Measurements from ENCODE around the gene PPIE.
"Not testable (repeated sequence)": the region's sequence is repeated elsewhere in the genome, so short reads cannot be mapped to it uniquely, and the experiment has no call there.

The PPIE gene

DNA sequence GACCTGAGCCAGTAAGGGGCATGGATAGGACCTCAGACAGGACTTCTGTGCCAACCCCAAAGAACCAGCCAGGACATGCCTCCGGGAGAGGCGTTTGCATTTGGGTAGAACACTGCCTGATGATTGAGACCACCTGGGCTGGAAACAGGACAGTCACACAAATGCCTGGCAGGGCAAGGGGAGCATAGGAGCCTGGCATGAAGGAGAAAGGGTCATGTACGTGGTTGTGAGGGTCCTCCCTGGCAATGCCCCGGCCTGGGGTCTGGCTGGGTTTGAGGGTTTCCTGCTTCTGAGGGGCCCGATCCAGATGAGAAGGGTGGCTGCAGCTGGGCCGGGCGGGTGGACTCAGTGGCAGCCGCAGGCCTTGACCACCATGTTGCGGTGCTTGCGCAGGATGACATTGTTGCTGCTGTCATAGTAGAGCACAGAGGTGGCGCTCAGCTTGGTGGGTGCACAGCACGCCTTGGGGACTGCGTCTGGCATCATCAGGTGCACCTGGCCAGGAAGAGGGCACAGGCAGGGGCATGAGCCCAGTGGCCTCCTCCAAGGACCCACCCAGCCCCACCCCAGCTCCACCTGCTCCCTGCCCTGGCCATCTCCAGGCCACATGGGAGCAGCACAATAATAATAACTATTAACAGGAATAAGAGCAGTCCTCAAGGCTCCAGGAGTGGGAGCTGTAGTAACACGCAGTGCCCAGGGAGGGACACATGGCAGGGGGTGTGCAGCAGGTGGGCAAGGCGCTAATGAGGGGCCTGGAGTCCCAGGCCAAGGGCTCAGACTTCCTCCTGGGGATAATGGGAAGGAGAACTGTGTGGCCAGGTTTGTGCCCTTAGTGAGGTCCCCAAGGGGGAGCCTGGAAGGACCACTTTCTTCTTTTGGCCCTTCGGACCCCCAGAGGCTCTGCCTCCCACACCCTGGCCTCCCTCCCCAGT, 21.7 kb downstream of the PPIE start:
- DNase-seq: no peak

DNA sequence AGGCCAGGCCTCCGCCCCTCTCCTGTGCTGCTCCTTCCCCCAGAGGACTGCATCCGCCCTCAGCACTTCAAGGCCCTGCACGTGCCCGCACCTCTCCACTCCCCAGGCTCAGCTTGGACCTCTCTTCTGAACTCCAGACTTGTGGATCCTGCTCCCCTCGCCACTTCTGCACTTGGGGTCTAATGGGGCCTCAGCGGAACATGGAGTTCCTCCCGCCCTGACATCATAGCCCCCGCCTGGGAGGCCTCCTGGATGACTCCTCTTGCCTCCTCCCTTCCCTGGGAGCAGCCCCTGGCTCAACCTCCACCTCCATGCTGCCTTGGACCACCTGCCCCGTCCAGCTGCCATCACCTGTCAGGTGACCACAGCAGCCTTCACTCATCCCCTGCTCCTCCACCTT, 22.3 kb downstream of the PPIE start:
- DNase-seq: no peak

DNA sequence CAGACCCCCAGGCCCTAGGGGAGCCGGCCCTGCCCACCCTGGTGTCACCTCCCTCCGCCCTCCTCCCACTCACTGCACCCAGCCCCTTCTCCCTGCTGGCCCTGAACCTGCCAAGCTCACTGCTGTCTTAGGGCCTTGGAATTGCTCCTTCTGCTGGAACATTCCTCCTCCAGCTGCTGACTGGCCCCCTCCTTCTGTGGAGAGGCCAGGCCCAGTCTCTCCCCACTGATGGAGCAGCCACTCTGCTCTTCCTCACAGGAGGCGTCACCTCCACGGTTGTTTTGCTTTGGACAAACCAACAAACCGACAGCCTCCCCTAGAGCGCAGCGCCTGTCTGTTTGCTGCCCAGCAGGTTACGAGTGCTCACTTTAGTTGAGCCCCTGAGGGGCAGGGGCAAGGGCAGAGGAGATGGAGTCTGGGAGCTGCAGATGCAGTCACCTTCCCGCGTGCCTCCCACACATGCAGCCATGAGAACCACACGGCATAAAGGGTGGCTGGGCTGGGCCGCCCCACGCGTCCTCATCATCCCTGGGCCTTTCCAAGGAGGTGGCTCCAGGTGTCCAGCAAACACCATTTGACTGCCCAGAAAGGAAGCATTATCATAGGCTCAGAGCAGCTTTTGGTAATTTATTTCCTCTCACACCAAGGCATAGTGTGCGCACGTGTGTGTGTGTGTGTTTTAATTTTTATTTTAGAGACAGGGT, 23.0 kb downstream of the PPIE start:
- DNase-seq: no peak

DNA sequence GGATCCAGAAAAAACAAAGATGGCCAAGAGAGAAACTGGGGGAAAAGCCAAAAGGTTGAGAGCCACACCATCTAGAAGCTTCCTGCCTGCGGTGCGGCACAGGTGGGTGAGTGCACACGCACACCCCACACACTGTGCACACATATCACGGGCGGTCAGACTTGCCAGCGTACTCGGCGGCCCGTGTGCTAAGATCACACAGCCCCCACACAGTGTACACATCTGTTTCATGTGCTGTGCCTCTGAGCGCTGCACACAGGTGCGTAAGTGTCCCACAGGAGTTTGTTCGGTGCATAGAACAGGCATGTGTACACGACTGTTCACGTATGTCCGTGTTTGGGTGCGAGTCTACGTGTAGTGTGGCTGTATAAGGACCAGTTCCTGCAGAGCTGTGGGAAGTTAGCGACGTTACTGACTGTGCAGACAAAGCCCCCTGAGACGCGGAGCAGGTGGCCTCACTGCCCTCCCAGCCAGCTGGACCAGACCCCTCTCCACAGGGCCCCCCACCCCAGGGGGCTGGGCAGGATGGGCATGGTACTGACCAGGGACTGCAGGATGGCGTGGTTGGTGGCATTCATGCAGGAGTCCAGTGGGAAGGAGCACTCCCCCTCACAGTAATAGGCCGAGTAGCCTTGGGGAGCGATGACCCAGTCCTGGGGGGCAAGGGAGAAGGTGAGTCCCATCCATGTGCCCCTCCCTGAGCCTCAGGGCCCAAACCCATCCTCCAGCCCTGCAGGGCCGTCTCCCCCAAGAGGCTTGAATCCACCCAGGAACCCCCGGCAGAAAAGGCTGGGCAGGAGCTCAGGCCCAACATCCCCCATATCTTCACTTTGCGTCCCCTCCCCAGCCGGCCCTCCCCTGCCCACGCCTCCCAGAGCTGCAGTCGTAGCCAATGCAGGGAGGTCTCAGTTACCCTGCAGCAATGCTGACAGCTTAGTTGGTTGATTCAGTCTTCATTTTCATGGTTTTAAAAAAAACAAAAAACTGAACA, 24.2 kb downstream of the PPIE start:
- DNase-seq: no peak

DNA sequence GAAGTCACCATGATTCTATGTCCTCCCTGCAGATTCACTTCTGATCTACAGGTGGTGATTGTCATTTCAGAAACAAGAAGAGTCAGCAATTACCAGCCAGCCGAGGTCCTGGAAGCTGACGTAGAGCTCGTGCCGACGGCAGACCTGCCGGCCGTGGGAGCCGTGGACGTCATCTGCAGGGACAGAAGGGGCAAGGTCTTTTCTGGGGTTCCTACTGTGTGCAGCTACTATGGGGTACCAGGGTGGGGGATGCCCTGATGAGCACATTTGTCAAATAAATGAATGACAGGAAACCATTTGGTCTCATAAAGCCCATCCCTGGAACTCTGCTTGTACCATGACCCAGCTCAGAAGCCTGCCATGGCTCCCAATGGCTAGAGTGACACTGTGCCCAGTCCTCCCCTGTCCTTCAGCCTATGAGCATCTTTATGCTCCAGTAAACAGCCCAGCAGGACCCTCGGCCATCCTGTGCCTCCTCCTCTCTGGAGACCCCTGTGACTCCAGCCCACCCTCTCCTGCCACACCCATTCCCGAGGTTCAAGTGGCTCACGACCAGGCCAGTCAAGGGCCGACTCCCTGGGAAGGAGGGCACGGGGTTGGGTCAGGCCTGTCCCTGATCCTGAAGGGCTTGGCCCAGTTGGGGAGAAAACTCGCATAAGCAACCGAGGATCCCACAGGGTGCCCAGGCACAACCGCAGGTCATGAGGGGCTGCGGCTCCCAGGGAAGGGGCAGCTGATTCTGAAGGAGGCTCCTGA, 25.1 kb downstream of the PPIE start:
- DNase-seq: not testable (repeated sequence)

DNA sequence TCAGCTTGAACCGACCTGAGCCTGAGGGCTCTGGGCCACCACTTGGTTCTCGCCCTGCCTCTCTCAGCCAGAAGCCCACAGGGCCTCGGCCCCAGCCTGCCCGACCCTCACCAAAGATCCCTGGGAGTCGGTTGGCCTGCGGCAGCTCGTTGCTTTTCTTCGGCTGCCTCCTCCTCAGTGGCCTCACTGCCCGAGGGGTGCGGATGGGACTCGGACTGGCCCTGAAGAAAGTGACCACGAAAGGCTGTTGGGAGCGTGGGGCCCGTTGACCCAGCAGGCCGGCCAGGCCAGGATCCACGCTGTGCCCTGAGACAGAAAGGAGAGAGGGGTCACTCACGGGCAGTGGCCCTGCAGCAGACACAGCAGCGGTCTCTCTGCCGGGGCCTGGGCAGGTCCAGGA, 25.8 kb downstream of the PPIE start:
- DNase-seq: not testable (repeated sequence)

DNA sequence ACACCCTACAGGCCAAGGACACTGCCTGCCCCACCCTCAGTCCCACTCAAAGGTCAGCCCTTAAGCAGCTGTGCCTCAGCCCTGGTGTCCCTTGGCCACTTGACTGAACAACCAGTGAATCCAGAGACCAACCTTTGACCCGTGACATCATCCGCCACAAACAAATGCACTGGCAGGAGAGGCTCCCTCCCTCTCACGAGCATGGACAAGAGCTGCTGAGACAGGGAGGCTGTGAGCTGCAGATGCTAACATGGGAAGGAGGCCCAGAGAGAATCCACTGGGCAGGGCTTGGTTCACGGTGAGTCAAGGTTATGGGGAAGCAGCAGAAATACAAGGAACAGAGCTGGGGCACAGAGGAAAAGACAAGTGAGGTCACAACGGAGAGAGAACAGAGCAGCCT, 27.8 kb downstream of the PPIE start:
- DNase-seq: not testable (repeated sequence)

DNA sequence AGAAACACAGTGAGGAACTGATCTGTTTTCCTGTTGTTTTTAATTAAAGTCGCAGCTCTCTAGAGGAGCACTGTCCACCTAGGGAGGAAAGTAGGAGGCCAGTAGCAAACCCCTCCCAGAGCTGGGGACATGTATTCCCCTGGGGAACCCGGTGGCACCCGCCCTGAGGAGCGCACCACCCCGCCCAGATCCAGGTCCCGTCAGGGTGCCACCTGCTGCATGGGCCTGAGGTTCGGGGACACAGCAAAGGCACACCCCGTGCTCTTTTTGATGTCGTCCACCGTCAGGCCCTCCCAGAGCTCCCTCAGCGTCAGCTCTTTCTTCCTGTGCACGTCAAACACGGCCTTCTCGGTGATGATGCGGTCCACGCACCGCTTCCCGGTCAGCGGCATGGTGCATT, 30.8 kb downstream of the PPIE start:
- not testable (repeated sequence) for DNase-seq

DNA sequence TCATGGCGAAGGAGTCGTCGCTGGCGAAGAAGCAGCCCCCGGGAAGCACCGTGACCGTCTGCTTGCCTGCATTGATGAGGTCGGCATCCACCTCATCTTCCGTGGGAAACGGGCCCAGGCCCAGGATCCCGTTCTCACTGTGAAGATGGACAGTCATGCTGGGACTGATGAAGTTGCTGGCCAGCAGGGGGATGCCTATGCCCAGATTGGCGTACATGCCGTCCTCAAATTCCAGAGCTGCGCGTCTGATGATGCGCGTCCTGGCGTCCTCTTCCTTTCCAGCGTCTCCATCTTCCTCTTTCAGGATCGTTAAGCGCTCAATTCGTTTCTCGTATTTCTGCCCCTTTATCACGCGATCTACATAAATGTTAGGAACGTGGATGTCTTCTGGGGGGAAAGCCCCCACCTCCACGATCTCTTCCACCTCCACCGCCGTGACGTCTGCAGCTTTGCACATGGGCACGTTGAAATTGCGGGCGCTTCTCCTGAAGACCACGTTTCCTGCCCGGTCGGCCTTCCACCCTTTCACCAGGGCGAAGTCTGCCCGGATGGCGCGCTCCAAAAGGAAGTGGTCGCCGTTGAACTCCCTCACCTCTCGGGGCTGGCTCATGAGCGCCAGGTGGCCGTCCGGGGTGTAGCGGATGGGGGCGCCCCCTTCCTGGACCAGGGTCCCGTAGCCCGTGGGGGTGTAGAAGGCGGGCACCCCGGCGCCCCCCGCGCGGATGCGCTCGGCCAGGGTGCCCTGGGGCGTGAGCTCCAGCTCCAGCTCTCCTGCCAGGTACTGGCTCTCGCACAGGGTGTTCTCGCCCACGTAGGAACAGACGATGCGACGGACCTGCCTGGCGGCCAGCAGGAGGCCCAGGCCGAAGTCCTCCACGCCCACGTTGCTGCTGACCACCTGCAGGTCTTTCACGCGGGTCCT, 31.7 kb downstream of the PPIE start:
- not testable (repeated sequence) for DNase-seq

DNA sequence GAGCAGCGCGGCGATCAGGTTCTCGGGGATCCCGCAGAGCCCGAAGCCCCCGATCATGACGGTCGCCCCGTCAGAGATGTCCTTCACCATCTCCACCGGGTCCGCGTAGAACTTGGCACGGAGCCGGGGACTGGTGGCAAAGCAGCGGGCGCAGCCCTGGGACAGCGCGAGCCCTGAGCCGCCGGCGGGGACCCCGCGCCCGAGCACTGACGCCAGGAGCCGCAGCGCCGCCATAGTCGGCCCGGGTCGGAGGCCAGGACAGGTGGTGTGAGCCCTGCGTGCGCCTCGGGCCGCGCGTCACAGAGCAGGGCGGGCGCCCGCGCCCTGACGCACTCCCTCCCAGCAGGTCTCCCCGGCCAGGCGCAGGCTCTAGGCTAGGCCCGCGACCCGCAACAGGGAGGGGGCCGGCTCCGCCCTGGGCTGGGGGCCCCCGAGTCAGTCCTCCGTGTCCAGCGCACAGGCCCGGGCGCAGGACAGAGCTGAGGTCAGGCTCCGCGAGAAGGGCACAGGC, 32.4 kb downstream of the PPIE start, which contains the start of gene OXCT2:
Gene OXCT2 (minus strand): TSS at position 327 of the 511 bp plus-strand sequence. CDS start 93 bp downstream, at position 234.
- not testable (repeated sequence) for DNase-seq

DNA sequence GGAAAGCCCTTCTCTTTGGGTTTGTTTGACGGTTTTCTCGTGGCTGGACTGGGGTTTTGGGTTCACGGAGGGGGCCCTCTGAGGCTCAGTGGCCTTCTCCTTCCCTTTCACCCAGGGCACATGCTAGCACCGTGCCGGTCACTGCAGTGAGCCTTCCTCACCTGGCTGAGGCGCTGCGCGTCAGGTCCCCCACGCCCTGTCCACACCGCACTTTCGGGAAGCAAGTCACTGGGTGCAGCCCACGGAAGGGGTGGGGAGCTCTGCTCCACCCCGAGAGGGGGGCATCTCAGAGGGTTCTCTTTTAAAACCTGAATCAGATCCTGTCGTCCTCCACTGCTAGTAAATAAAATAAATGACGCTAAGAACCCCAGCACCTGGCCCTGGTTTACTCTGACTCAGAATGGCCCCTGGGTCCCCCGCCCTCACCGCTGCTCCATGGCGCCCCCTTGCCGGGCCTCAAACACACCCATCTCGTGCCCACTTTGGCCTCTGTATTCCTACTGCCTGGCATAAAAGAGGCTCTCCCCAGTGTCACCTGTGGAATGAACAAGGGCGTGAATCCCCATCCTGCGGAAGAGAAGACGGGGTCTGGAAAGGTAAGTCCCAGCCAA, 34.8 kb downstream of the PPIE start:
- not testable (repeated sequence) for DNase-seq

DNA sequence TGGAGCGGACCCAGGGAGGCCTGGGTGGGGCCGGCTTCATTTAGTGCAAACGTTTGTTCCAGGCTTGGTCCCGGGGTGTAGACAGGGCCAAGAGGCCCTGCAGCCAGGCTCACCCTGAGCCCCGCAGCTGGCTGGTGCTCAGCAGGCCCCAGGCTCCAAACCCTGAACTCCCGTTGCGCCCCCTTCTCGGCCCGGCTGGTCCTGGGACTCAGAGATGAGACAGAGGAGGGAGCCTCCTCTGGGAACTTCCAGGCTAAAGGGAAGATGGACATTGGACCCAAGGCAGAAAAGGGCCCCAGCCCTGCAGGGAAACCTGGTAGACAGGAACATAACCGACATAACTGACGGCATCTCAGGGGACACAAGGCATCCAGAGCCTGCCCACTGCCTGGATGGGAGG, 36.5 kb downstream of the PPIE start:
- not testable (repeated sequence) for DNase-seq

DNA sequence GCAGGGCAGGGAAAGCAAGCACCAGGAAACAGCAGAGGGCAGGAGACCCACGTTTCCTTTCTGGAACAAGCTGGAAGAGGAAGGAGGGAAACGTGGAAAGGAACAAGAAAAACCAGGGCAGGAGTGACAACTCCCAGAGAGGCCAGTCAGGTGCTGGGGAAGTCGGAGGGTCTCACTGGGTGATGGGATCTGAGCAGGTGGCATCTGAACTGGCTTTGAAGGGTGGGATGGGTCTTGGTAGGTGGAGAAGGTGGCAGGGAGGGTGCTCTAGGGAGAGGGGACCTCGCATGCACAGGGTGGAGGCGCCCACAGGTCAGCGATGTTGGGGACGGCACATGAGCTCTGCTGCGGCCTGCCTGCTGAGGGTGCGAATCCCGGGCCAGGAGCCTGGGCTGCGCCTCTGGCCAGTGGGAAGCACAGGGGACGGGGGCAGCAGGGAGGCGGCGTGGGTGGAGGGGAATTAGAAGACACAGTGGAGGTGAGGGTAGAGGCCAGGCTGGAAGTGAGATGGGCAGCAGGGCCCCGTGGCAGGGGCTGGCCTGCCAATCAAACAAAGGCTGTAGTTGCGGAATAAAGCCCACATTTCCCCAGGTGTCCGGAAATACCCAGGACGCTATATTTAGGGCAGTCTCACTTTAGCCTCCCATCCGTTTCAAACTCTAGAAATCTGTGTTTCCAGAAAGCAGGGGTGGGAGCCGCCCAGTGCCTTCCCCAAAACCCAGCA, 37.2 kb downstream of the PPIE start:
- DNase-seq: not testable (repeated sequence)

DNA sequence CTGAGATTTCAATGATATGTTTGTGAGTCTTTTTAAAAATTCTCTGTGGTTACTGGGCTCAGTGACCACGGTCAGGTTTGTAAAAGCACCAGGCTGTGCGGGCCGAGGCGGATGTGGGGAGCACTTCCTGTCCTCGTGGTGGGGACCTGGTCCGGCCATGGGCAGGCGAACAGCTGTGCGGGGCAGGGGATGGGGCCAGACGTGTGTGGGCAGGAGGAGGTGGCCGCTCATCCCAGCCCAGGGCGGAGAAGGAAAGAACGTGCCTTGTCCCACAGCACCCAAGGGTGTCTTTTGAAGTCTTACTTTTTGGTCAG, 37.7 kb downstream of the PPIE start:
- no peak for DNase-seq

DNA sequence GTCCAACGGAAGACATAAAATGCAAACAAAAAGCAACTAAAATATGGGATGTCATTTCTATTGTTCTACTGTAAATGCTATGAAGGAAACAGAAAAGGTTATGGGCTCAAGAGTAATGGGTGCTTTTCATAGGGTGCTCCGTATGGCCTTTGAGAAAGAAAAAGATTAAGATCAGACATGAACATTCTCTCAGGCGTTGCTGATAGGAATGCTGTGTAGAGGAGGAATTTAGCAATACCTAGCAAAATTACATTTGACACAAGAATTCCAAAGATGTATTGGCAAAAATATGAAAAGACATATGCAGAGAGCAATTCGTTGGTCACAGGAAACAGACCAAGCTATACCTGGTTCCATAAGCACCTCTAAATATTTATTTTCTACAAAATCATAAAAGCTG, 38.2 kb downstream of the PPIE start:
- DNase-seq: no peak

DNA sequence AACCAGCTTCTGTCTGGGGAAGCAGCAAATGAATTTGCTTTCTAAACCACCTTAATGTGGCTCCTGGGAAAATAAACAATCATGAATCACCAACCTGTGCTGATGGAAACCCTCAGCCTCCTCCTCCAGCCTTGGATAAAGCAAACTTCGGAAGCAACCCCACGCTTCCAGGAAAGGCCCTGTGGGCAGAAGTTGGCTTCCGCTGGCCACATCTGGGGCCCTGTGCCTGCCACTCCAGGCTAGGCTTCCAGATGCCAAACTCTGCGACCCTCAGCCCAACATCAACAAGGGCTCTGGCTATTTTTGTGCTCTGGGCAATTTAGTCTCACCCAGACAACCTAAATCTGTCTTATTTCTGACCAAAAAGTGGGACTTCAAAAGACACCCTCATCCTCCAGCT, 38.6 kb downstream of the PPIE start:
- no peak for DNase-seq

DNA sequence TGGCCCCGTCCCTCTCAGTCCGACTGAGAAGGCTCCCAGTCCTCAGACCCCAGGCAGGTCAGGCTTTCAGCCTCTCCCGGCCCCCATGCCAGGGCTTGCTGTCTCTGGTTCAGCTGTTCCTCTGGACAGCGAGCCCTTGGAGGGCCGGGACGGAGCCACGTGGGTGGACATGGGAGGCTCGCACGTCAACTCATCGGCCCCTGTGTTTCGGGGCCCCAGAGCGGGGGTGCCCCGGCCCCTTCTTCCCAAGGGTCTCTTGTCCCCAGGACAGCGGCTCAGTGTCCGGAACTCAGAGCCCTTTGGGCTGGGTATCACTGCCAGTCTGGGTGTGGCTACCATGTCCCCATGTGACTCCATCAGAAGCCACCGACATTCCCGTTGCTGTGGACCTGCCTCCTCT, 39.2 kb downstream of the PPIE start:
- not testable (repeated sequence) for DNase-seq

DNA sequence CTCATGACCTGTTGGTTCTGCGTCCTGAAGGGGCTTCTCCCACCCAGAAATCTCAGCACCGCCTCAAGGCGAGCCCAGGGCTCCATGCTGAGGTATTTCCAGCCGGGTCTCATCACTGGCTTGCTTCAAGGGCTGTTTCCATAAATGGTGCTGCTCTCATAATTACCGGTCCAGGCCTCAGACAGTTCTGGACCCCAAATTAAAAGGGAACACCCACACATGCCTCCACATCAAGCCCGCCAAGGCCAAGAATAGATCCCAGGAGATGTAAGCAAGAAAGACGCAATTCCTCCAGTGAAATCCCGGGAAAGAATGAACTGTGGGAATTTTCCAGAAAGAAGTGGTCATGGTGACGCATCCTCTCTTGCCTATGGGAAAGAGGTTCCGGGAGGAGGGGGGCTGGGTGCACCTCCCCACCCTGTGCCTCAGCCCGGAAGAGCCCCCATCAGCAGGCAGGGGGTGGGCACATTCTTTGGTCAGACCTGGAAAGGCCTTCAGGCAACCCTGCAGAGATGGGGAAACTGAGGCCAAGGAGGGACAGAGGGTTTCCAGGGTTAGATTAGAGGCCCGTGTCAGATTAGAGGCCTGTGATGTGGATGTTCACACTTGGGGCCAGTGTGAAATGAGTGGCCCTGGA, 39.9 kb downstream of the PPIE start:
- DNase-seq: not testable (repeated sequence)

DNA sequence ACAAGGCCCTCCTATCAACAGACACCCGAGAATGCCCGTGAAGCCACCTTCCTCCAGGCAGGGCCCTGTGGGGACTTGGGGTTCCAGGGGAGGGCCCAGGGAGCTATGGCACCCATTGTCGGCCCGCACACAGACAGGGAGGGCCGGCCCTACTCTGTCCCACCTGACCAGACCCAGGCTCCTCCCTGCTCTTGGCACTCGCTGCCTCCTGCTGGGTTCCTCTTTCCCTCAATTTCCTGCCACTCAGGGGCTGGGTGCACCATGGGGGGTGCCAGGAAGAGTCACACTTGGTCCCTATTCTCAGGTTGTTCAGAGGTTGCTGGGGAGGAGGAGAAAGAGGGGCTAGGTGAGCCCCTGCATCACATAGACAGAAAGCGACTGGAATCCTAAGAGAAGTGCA, 40.5 kb downstream of the PPIE start:
- DNase-seq: no peak
